Esophagus muscularis mucosa (tissue), 4 donors: ENCODE data around the gene PACSIN2. TPM values are rescaled to one million over a fixed set of nuclear protein-coding genes. Genes with fewer than 3 reads are reported as not detected.

Source experiments
- DNase-seq: peaks from one replicate; pipeline ENCODE4 v3.0.0-alpha.2; 2017; ENCODE audit errors: extremely low spot score
- H3K27ac ChIP-seq, 4 donors: fragments of 200-600 bp; sonication (generic); replicated peaks in 1 of 4; 1 replicate in 3 of 4; 2 replicates in 1 of 4; pipeline ENCODE4 v1.5.1; 2016 to 2019; ENCODE audit warnings: mild to moderate bottlenecking in 1 of 4
- H3K27me3 ChIP-seq, 4 donors: fragments of 200-600 bp; sonication (generic); one replicate each; pipeline versions ENCODE4 v1.5.1 to v1.6.0; 2016 to 2019
- H3K36me3 ChIP-seq, 4 donors: fragments of 200-600 bp; sonication (generic); one replicate each; pipeline ENCODE4 v1.5.1; 2016 to 2019
- H3K4me1 ChIP-seq, 4 donors: fragments of 200-600 bp; sonication (generic); one replicate each; pipeline ENCODE4 v1.5.1; 2016 to 2019
- H3K4me3 ChIP-seq, 4 donors: fragments of 200-600 bp; sonication (generic); 1 replicate in 2 of 4; 2 replicates in 2 of 4; pipeline ENCODE4 v1.5.1; 2016 to 2019; ENCODE audit warnings: mild to moderate bottlenecking in 4 of 4, moderate library complexity in 1 of 4
- H3K9me3 ChIP-seq, 4 donors: fragments of 200-600 bp; sonication (generic); 1 replicate in 3 of 4; 2 replicates in 1 of 4; pipeline ENCODE4 v1.5.1; 2016 to 2019
- EP300 ChIP-seq: sonication (generic); formaldehyde crosslinking; IDR thresholded peaks from one replicate; pipeline ENCODE4 v1.6.1; 2017; ENCODE audit warnings: antibody characterized with exemption
- POLR2A ChIP-seq: fragments of 450-650 bp; IDR thresholded peaks from one replicate; pipeline ENCODE4 v1.6.1; 2017; ENCODE audit warnings: antibody characterized with exemption, moderate library complexity, mild to moderate bottlenecking, low read depth
- POLR2AphosphoS5 ChIP-seq, 2 donors: sonication (generic); formaldehyde crosslinking; IDR thresholded peaks; one replicate each; pipeline ENCODE4 v1.6.1; 2017; ENCODE audit warnings: antibody characterized with exemption in 2 of 2
- WGBS: methylation state at CpG from one replicate; pipeline ENCODE4 v1.1.5; 2018; 5-methylcytosine and 5-hydroxymethylcytosine counted together
- intact Hi-C: fragments of 100-400 bp; cut with DNase I; formaldehyde crosslinking; loops from one replicate; pipeline ENCODE4 v1.15.1; 2023
- total RNA-seq, 4 donors: library from RNA; depleted of rRNA; stranded (reverse); fragments of >200 nt; gene quantifications; one replicate each; pipeline versions ENCODE4 v1.1.0 to v1.2.1, GENCODE V29; 2016
- TF ChIP-seq, protein P1 (sequence below), 3 experiments: fragments of 200-600 bp in 2 of 3; fragments of 450-650 bp in 1 of 3; sonication (generic) in 2 of 3; IDR thresholded peaks; one replicate each; pipeline ENCODE4 v1.5.1; 2017 to 2019; ENCODE audit warnings: antibody characterized with exemption in 3 of 3, mild to moderate bottlenecking in 2 of 3, moderate library complexity in 1 of 3

PACSIN2 gene
- total RNA-seq, 4 donors from 2014 or later, result 91.1 to 147 (median 116) TPM

DNA sequence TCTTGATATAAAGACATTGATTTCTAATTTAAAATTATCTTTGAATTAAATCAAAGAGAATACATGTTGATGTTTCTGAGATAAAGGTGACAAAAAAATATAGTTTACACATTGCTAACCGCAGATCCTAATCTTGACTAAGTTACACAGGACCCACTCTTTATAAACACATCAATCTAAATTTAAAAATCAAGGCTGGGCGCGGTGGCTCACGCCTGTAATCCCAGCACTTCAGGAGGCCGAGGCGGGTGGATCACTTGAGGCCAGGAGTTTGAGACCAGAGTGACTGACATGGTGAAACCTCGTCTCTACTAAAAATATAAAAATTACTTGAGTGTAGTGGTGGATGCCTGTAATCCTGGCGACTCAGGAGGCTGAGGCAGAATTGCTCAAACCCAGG is 159.7 kb downstream of the PACSIN2 start:
- H3K36me3 ChIP-seq, result peaks cover 0 to 6% (median 0%) of the 10 kb centered on the region in 4 donors
- intact Hi-C loops, result loop anchor here (10.0 kb wide), 1 partner anchor 190 kb away; no protein-coding TSS in a partner anchor
- no peaks in the 10 kb centered on the region for H3K9me3 ChIP-seq
- peak overlapping the region in 2 of 4 donors; percentile 87 to 88 for H3K4me3 ChIP-seq
- DNase-seq, result no peak
- TF ChIP-seq, protein P1, sequence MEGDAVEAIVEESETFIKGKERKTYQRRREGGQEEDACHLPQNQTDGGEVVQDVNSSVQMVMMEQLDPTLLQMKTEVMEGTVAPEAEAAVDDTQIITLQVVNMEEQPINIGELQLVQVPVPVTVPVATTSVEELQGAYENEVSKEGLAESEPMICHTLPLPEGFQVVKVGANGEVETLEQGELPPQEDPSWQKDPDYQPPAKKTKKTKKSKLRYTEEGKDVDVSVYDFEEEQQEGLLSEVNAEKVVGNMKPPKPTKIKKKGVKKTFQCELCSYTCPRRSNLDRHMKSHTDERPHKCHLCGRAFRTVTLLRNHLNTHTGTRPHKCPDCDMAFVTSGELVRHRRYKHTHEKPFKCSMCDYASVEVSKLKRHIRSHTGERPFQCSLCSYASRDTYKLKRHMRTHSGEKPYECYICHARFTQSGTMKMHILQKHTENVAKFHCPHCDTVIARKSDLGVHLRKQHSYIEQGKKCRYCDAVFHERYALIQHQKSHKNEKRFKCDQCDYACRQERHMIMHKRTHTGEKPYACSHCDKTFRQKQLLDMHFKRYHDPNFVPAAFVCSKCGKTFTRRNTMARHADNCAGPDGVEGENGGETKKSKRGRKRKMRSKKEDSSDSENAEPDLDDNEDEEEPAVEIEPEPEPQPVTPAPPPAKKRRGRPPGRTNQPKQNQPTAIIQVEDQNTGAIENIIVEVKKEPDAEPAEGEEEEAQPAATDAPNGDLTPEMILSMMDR (IDR thresholded peaks at IDR 0.05), result no peak
- TF ChIP-seq POLR2AphosphoS5 (IDR thresholded peaks at IDR 0.05), result no peak
- no peak for TF ChIP-seq POLR2A
- TF ChIP-seq EP300, result no peak
- no peaks in the 10 kb centered on the region for H3K27me3 ChIP-seq
- H3K27ac ChIP-seq, result peak overlapping the region in 3 of 4 donors; percentile 95 to 98 (median 96)
- peaks cover 14 to 49% (median 24%) of the 10 kb centered on the region in 4 donors for H3K4me1 ChIP-seq
- WGBS, result 79% methylated on average over 8 of the region's 8 CpGs

DNA sequence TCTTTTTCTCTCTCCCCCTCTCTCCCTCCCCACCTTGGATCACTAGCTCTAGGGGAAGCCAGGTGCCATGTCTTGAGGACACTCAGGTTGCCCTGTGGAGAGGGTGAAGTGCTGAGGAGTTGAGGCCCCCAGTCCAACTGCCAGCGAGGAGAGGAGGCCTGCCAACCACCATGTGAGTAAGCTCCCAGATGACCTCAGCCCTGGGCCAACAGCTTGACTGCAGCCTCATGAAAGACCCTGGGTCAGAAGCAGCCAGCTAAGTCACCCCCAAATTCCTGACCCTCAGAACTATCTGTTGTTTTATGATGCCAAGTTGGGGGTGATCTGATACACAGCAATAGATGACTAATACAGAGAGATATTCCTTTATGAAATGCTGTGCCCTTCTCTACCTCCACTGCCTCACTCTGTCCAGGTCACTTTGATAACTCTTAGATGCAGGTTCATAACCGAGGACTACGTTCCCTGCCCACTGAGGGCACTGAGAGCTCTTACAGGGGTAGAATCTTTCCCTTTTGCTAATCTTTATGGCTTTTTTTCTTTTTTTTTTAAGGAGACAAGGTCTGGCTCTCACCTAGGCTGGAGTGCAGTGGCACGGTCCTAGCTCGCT is 165.9 kb downstream of the PACSIN2 start:
- no peaks in the 10 kb centered on the region for H3K9me3 ChIP-seq
- no peak for DNase-seq
- no peaks in the 10 kb centered on the region for H3K27me3 ChIP-seq
- intact Hi-C loops, result no loop called here
- TF ChIP-seq POLR2AphosphoS5 (IDR thresholded peaks at IDR 0.05) (no peak), POLR2A (no peak), EP300 (no peak)
- TF ChIP-seq, protein P1 (IDR thresholded peaks at IDR 0.05), result no peak
- H3K36me3 ChIP-seq, result peaks cover 25 to 33% (median 29%) of the 10 kb centered on the region in 4 donors
- peaks cover 0 to 25% (median 5%) of the 10 kb centered on the region in 4 donors for H3K4me1 ChIP-seq
- WGBS, result 91% methylated on average over 5 of the region's 5 CpGs
- no peak overlapping the region for H3K4me3 ChIP-seq
- H3K27ac ChIP-seq, result no peak overlapping the region

DNA sequence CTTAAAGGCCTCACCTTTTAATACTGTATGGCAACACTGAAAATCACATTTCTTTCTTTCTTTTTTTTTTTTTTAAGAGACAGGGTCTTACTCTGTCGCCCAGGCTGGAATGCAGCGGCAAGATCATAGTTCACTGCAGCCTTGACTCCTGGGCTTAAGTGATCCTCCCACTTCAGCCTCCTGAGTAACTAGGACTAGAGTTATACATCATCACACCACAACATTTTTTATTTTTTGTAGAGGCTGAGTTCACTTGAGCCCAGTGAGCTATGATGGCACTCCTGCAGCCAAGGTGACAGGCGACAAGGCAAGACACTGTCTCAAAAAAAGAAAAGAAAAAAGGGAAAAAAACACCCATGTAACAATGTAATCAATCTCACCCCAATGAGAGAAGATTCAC is 167.8 kb downstream of the PACSIN2 start:
- Histone ChIP-seq H3K4me1 (peaks cover 0 to 18% (median 5%) of the 10 kb centered on the region in 4 donors), H3K27ac (no peak overlapping the region), H3K36me3 (peaks cover 27 to 51% (median 36%) of the 10 kb centered on the region in 4 donors), H3K9me3 (no peaks in the 10 kb centered on the region), H3K27me3 (no peaks in the 10 kb centered on the region), H3K4me3 (no peak overlapping the region)
- intact Hi-C loops, result no loop called here
- WGBS, result 95% methylated on average over 3 of the region's 3 CpGs
- no peak for DNase-seq
- TF ChIP-seq POLR2AphosphoS5 (IDR thresholded peaks at IDR 0.05) (no peak), POLR2A (no peak), EP300 (no peak)
- TF ChIP-seq, protein P1 (IDR thresholded peaks at IDR 0.05), result no peak

DNA sequence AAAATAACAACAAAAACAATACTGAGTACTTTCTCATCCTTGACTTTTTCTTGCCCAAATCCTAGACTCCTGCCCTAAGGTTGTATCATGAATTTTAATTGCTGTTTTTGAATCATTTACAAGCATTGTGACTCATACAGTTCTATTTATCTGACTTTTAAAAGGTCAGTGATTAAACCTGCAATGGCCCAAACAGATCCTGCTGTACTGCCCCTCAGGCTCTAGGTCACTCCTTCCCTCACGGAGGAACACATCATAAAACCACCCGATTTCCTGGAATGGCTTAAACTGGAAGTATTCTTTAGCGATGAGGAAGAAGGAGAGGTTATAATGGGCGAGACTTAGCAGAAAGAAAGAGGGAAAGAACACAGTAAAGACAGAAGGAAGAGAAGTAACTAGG is 170.2 kb downstream of the PACSIN2 start:
- no peak for DNase-seq
- intact Hi-C loops, result no loop called here
- TF ChIP-seq POLR2A (no peak), EP300 (no peak), POLR2AphosphoS5 (IDR thresholded peaks at IDR 0.05) (no peak)
- TF ChIP-seq, protein P1 (IDR thresholded peaks at IDR 0.05), result no peak

More for the DNA sequence above, 170.2 kb downstream of the PACSIN2 start:
- no peaks in the 10 kb centered on the region for H3K9me3 ChIP-seq
- H3K27ac ChIP-seq, result no peak overlapping the region
- peaks cover 0 to 8% (median 5%) of the 10 kb centered on the region in 4 donors for H3K4me1 ChIP-seq
- H3K36me3 ChIP-seq, result peaks cover 41 to 71% (median 54%) of the 10 kb centered on the region in 4 donors
- H3K27me3 ChIP-seq, result no peaks in the 10 kb centered on the region
- 71% methylated on average over 4 of the region's 4 CpGs for WGBS
- H3K4me3 ChIP-seq, result no peak overlapping the region
